IMR-90 (cell line): ENCODE data around the gene NR4A1. TPM values are rescaled to one million over a fixed set of nuclear protein-coding genes. Genes with fewer than 3 reads are reported as not detected.

Experiments
- polyA plus RNA-seq, 3 experiments: library from polyadenylated mRNA; depleted of rRNA; stranded (reverse); fragments of >200 nt; gene quantifications; 2 replicates each; pipeline ENCODE4 v1.2.3, GENCODE V29; 2012; ENCODE audit warnings: low replicate concordance in 1 of 3
- total RNA-seq: library from RNA; depleted of rRNA; stranded (reverse); fragments of >200 nt; gene quantifications from 2 replicates; pipeline ENCODE4 v1.2.3, GENCODE V29; 2012
- TF ChIP-seq, protein P1 (sequence below): conservative IDR thresholded peaks from 2 replicates; pipeline ENCODE4 v1.5.1; 2012; ENCODE audit warnings: mild to moderate bottlenecking, low read depth, low read length, improper control_type of control experiment

The NR4A1 gene
- total and polyA plus RNA-seq, 2 of the 4 experiments (the other 2 are of a cell fraction) = 6.6 to 34.1 TPM

- TF ChIP-seq, protein P1, sequence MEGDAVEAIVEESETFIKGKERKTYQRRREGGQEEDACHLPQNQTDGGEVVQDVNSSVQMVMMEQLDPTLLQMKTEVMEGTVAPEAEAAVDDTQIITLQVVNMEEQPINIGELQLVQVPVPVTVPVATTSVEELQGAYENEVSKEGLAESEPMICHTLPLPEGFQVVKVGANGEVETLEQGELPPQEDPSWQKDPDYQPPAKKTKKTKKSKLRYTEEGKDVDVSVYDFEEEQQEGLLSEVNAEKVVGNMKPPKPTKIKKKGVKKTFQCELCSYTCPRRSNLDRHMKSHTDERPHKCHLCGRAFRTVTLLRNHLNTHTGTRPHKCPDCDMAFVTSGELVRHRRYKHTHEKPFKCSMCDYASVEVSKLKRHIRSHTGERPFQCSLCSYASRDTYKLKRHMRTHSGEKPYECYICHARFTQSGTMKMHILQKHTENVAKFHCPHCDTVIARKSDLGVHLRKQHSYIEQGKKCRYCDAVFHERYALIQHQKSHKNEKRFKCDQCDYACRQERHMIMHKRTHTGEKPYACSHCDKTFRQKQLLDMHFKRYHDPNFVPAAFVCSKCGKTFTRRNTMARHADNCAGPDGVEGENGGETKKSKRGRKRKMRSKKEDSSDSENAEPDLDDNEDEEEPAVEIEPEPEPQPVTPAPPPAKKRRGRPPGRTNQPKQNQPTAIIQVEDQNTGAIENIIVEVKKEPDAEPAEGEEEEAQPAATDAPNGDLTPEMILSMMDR = no peak
These were observed 12.9 kb downstream of the NR4A1 start (continued) for GRCh38 chr12:52063981-52064649.
